Peyer's patch (tissue), 4 donors: ENCODE results near the gene CHRNA5.

Source experiments
- POLR2A ChIP-seq, 2 donors: fragments of 450-650 bp; IDR thresholded peaks; one replicate each; pipeline ENCODE4 v1.5.1; 2017; ENCODE audit warnings: antibody characterized with exemption in 2 of 2, mild to moderate bottlenecking in 2 of 2, moderate library complexity in 2 of 2
- TF ChIP-seq, protein P1 (sequence below), 6 experiments: fragments of 450-650 bp in 4 of 6; fragments of 200-600 bp in 2 of 6; sonication (generic) in 1 of 6; IDR thresholded peaks; one replicate each; pipeline ENCODE4 v1.5.1; 2017 to 2019; ENCODE audit warnings: antibody characterized with exemption in 6 of 6, mild to moderate bottlenecking in 3 of 6, moderate library complexity in 1 of 6

DNA sequence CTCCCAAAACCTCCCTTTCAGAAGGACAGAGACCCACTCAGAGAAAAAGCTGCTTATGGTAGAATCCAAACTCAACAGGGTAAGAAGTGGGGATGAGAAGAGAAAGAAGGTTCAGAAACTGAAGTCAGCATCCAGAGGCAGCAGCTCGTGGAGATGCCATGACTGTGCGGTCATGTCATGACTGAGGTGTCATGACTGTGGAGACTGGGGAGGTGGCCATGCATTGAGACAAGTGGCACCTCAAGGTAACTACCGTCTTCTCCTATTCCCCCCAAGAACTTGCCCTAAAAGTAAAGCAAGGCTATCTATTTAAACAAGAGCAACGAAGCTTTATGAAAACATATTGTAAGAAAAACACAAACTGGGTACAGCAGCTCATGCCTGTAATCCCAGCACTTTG, 40.4 kb downstream of the CHRNA5 start:
- TF ChIP-seq, protein P1, sequence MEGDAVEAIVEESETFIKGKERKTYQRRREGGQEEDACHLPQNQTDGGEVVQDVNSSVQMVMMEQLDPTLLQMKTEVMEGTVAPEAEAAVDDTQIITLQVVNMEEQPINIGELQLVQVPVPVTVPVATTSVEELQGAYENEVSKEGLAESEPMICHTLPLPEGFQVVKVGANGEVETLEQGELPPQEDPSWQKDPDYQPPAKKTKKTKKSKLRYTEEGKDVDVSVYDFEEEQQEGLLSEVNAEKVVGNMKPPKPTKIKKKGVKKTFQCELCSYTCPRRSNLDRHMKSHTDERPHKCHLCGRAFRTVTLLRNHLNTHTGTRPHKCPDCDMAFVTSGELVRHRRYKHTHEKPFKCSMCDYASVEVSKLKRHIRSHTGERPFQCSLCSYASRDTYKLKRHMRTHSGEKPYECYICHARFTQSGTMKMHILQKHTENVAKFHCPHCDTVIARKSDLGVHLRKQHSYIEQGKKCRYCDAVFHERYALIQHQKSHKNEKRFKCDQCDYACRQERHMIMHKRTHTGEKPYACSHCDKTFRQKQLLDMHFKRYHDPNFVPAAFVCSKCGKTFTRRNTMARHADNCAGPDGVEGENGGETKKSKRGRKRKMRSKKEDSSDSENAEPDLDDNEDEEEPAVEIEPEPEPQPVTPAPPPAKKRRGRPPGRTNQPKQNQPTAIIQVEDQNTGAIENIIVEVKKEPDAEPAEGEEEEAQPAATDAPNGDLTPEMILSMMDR (IDR thresholded peaks at IDR 0.05) = no peak
- TF ChIP-seq POLR2A (IDR thresholded peaks at IDR 0.05) = no peak
